ENCODE results near the gene FHOD3.

FHOD3 gene

GRCh38 chr18:36337679-36338402, 40.3 kb downstream of the FHOD3 start (continued):
- no peak for TF ChIP-seq ZBTB10 (tag by site-specific recombination; IDR thresholded peaks at IDR 0.05)
- TF ChIP-seq ZNF16 (tag by site-specific recombination; IDR thresholded peaks at IDR 0.05; ENCODE audit: low read depth): no peak
- TF ChIP-seq GLIS1 (tag by site-specific recombination; IDR thresholded peaks at IDR 0.05): no peak
- TF ChIP-seq ZNF140 (tag by site-specific recombination; IDR thresholded peaks at IDR 0.05): no peak
- TF ChIP-seq ZNF777 (tag by site-specific recombination; IDR thresholded peaks at IDR 0.05; ENCODE audit: borderline replicate concordance): no peak
- no peak for TF ChIP-seq ZNF354C (tag by site-specific recombination; IDR thresholded peaks at IDR 0.05; ENCODE audit: borderline replicate concordance, low read depth)
- TF ChIP-seq GLIS2 (tag by site-specific recombination; IDR thresholded peaks at IDR 0.05): no peak
- TF ChIP-seq ZNF24 (tag by site-specific recombination; IDR thresholded peaks at IDR 0.05): no peak
- TF ChIP-seq, protein P1, sequence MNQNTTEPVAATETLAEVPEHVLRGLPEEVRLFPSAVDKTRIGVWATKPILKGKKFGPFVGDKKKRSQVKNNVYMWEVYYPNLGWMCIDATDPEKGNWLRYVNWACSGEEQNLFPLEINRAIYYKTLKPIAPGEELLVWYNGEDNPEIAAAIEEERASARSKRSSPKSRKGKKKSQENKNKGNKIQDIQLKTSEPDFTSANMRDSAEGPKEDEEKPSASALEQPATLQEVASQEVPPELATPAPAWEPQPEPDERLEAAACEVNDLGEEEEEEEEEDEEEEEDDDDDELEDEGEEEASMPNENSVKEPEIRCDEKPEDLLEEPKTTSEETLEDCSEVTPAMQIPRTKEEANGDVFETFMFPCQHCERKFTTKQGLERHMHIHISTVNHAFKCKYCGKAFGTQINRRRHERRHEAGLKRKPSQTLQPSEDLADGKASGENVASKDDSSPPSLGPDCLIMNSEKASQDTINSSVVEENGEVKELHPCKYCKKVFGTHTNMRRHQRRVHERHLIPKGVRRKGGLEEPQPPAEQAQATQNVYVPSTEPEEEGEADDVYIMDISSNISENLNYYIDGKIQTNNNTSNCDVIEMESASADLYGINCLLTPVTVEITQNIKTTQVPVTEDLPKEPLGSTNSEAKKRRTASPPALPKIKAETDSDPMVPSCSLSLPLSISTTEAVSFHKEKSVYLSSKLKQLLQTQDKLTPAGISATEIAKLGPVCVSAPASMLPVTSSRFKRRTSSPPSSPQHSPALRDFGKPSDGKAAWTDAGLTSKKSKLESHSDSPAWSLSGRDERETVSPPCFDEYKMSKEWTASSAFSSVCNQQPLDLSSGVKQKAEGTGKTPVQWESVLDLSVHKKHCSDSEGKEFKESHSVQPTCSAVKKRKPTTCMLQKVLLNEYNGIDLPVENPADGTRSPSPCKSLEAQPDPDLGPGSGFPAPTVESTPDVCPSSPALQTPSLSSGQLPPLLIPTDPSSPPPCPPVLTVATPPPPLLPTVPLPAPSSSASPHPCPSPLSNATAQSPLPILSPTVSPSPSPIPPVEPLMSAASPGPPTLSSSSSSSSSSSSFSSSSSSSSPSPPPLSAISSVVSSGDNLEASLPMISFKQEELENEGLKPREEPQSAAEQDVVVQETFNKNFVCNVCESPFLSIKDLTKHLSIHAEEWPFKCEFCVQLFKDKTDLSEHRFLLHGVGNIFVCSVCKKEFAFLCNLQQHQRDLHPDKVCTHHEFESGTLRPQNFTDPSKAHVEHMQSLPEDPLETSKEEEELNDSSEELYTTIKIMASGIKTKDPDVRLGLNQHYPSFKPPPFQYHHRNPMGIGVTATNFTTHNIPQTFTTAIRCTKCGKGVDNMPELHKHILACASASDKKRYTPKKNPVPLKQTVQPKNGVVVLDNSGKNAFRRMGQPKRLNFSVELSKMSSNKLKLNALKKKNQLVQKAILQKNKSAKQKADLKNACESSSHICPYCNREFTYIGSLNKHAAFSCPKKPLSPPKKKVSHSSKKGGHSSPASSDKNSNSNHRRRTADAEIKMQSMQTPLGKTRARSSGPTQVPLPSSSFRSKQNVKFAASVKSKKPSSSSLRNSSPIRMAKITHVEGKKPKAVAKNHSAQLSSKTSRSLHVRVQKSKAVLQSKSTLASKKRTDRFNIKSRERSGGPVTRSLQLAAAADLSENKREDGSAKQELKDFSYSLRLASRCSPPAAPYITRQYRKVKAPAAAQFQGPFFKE (tag by site-specific recombination; IDR thresholded peaks at IDR 0.05; ENCODE audit: borderline replicate concordance): no peak
- no peak for TF ChIP-seq ZNF214 (tag by site-specific recombination; IDR thresholded peaks at IDR 0.05; ENCODE audit: borderline replicate concordance)

GRCh38 chr18:36338403-36338933, 41.0 kb downstream of the FHOD3 start:
- Histone ChIP-seq H3K36me3 (ENCODE audit: control insufficient read depth in 2 of 2, insufficient read depth in 1 of 2, low read length in 2 of 2) (no peaks in the 10 kb centered on the region), H3K9me3 (ENCODE audit: control insufficient read depth, insufficient read depth, low read depth, low read length) (no peaks in the 10 kb centered on the region; the same call in 1 of the 2 replicates), H3K4me1 (ENCODE audit: control insufficient read depth, insufficient read depth, low read length) (no peaks in the 10 kb centered on the region), H3K27ac (ENCODE audit: extremely low read depth, low read depth, low read length) (no peak overlapping the region), H3K4me3 (ENCODE audit: low read depth, low read length) (no peak overlapping the region)
- ChIA-PET POLR2A (interaction anchor here (1.2 kb wide), 1 partner anchor 10 kb away, joined by 3 read pairs; no protein-coding TSS in a partner anchor), CTCF (no interaction called here)
- no peak for TF ChIP-seq ZNF785 (tag by site-specific recombination; IDR thresholded peaks at IDR 0.05)
- TF ChIP-seq ZNF501 (tag by site-specific recombination; IDR thresholded peaks at IDR 0.05): no peak
- no peak for TF ChIP-seq ZNF175 (tag by site-specific recombination; IDR thresholded peaks at IDR 0.05)
- TF ChIP-seq, protein P1 (tag by site-specific recombination; IDR thresholded peaks at IDR 0.05; ENCODE audit: borderline replicate concordance): no peak
- TF ChIP-seq ZNF350 (tag by site-specific recombination; IDR thresholded peaks at IDR 0.05): no peak
- TF ChIP-seq ZNF626 (tag by site-specific recombination; IDR thresholded peaks at IDR 0.05): no peak
